Mesendoderm (in vitro differentiated cells): ENCODE measurements around the gene ANO9.
A peak's percentile ranks its signal among the peaks of the same experiment; 100 is the strongest.

ENCODE experiments used
- DNase-seq: peaks from one replicate; pipeline ENCODE4 v3.0.0; 2013
- H2AK5ac ChIP-seq: 2 replicates; pipeline ENCODE4 v1.6.1; 2013; ENCODE audit warnings: low read length, inconsistent platforms
- H2BK120ac ChIP-seq: 2 replicates; pipeline ENCODE4 v1.6.1; 2013; ENCODE audit warnings: low read depth, mild to moderate bottlenecking, low read length, moderate library complexity, mixed read lengths
- H2BK15ac ChIP-seq: replicated peaks from 2 replicates; pipeline ENCODE4 v1.6.1; 2013; ENCODE audit warnings: low read depth, mild to moderate bottlenecking, moderate library complexity
- H2BK5ac ChIP-seq: 2 replicates; pipeline ENCODE4 v1.6.1; 2013; ENCODE audit warnings: low read length, inconsistent platforms
- H3K18ac ChIP-seq: 2 replicates; pipeline ENCODE4 v1.6.1; 2013; ENCODE audit warnings: mild to moderate bottlenecking, low read length, mixed read lengths
- H3K23ac ChIP-seq: one replicate; pipeline ENCODE4 v1.6.1; 2013; ENCODE audit warnings: low read length
- H3K27ac ChIP-seq: 2 replicates; pipeline ENCODE4 v1.5.1; 2013; ENCODE audit warnings: low read depth, mild to moderate bottlenecking, inconsistent platforms, low read length, moderate library complexity
- H3K27me3 ChIP-seq: 2 replicates; pipeline ENCODE4 v1.6.1; 2013; ENCODE audit warnings: low read length, control low read depth, mild to moderate bottlenecking, inconsistent platforms; ENCODE audit not compliant: insufficient read depth, poor library complexity
- H3K36me3 ChIP-seq: 2 replicates; pipeline ENCODE4 v1.6.1; 2013; ENCODE audit warnings: low read length, inconsistent platforms; ENCODE audit not compliant: control insufficient read depth, insufficient read depth
- H3K4ac ChIP-seq: one replicate; pipeline ENCODE4 v1.6.1; 2013; ENCODE audit warnings: low read depth, mild to moderate bottlenecking, low read length, moderate library complexity
- H3K4me1 ChIP-seq: 2 replicates; pipeline ENCODE4 v1.6.1; 2013; ENCODE audit warnings: low read depth, low read length, inconsistent platforms; ENCODE audit not compliant: control insufficient read depth
- H3K4me2 ChIP-seq: 2 replicates; pipeline ENCODE4 v1.6.1; 2013; ENCODE audit warnings: low read length
- H3K4me3 ChIP-seq: 2 replicates; pipeline ENCODE4 v1.5.1; 2013; ENCODE audit warnings: mild to moderate bottlenecking, low read length
- H3K56ac ChIP-seq: one replicate; pipeline ENCODE4 v1.6.1; 2013; ENCODE audit warnings: low read length
- H3K79me1 ChIP-seq: 2 replicates; pipeline ENCODE4 v1.6.1; 2013; ENCODE audit warnings: low read length, inconsistent platforms
- H3K79me2 ChIP-seq: 2 replicates; pipeline ENCODE4 v1.6.1; 2013; ENCODE audit warnings: mild to moderate bottlenecking, low read length; ENCODE audit not compliant: control insufficient read depth, insufficient read depth
- H3K9ac ChIP-seq: 2 replicates; pipeline ENCODE4 v1.6.1; 2013; ENCODE audit warnings: low read length, inconsistent platforms
- H4K5ac ChIP-seq: one replicate; pipeline ENCODE4 v1.6.1; 2013; ENCODE audit warnings: low read length
- H4K8ac ChIP-seq: one replicate; pipeline ENCODE4 v1.6.1; 2013; ENCODE audit warnings: low read depth, mild to moderate bottlenecking, control low read depth, low read length, moderate library complexity
- WGBS: extraction: QIAGEN DNeasy Blood & Tissue Kit; methylation state at CpG from one replicate; pipeline ENCODE4 v1.1.7; 2013; ENCODE audit warnings: low lambda C conversion rate, missing lambda C conversion rate; ENCODE audit not compliant: insufficient coverage; ENCODE audit errors: extremely low coverage; 5-methylcytosine and 5-hydroxymethylcytosine counted together

ANO9 gene

GRCh38 chr11:449889-450808 lies 8.3 kb upstream of the ANO9 start, which contains the start of gene PTDSS2:
Gene PTDSS2 (plus strand): TSS chr11:450279. CDS start chr11:450456, 177 bp downstream.
- H2BK5ac ChIP-seq: no peak within 1 kb of the TSS
- H2BK120ac ChIP-seq: no peak within 1 kb of the TSS
- peaks cover 1% of the 10 kb centered on the region for H3K36me3 ChIP-seq
- H3K23ac ChIP-seq: peak within 1 kb of the TSS; percentile 74
- no CpG with 5 or more reads among the region's 108 CpGs for WGBS
- H3K56ac ChIP-seq: peak within 1 kb of the TSS; percentile 94
- H3K4me3 ChIP-seq: peak within 1 kb of the TSS; percentile 67
- H3K4me2 ChIP-seq: peak within 1 kb of the TSS; percentile 76
- no peak within 1 kb of the TSS for H4K5ac ChIP-seq
- peak within 1 kb of the TSS; percentile 57 for H3K4ac ChIP-seq
- no peaks in the 10 kb centered on the region for H3K4me1 ChIP-seq
- H3K79me1 ChIP-seq: peaks cover 22% of the 10 kb centered on the region
- peak; percentile 99 for DNase-seq
- peak within 1 kb of the TSS; percentile 68 for H3K27ac ChIP-seq
- peak within 1 kb of the TSS; percentile 89 for H3K9ac ChIP-seq
- H3K79me2 ChIP-seq: peaks cover 36% of the 10 kb centered on the region
- peak within 1 kb of the TSS; percentile 51 for H3K18ac ChIP-seq
- no peak within 1 kb of the TSS for H2BK15ac ChIP-seq
- H3K27me3 ChIP-seq: no peaks in the 10 kb centered on the region
- H2AK5ac ChIP-seq: peak within 1 kb of the TSS; percentile 92
- H4K8ac ChIP-seq: no peak within 1 kb of the TSS

GRCh38 chr11:447923-448731 lies 6.3 kb upstream of the ANO9 start:
- Histone ChIP-seq H3K79me2 (peaks cover 19% of the 10 kb centered on the region), H3K27me3 (no peaks in the 10 kb centered on the region), H3K36me3 (peaks cover 1% of the 10 kb centered on the region), H4K5ac (no peak overlapping the region), H3K4me2 (peak overlapping the region; percentile 48), H3K4me3 (peak overlapping the region; percentile 65), H2BK120ac (no peak overlapping the region), H2BK15ac (no peak overlapping the region), H3K27ac (peak overlapping the region; percentile 8), H4K8ac (no peak overlapping the region), H3K79me1 (peaks cover 12% of the 10 kb centered on the region), H2AK5ac (no peak overlapping the region), H3K4me1 (no peaks in the 10 kb centered on the region), H3K18ac (no peak overlapping the region), H3K9ac (peak overlapping the region; percentile 83), H3K23ac (no peak overlapping the region), H3K4ac (peak overlapping the region; percentile 65), H3K56ac (peak overlapping the region; percentile 85), H2BK5ac (peak overlapping the region; percentile 54)
- no CpG with 5 or more reads among the region's 55 CpGs for WGBS
- peak; percentile 94 for DNase-seq

GRCh38 chr11:446891-447290 lies 5.1 kb upstream of the ANO9 start:
- Histone ChIP-seq H3K79me2 (peaks cover 9% of the 10 kb centered on the region), H2BK5ac (no peak overlapping the region), H3K56ac (no peak overlapping the region), H2AK5ac (no peak overlapping the region), H3K4me1 (no peaks in the 10 kb centered on the region), H3K27me3 (no peaks in the 10 kb centered on the region), H3K36me3 (no peaks in the 10 kb centered on the region), H3K9ac (no peak overlapping the region), H4K5ac (no peak overlapping the region), H4K8ac (no peak overlapping the region), H3K23ac (no peak overlapping the region), H3K18ac (no peak overlapping the region), H2BK120ac (no peak overlapping the region), H3K79me1 (peaks cover 6% of the 10 kb centered on the region), H3K27ac (no peak overlapping the region), H3K4ac (no peak overlapping the region), H2BK15ac (no peak overlapping the region), H3K4me3 (no peak overlapping the region), H3K4me2 (no peak overlapping the region)
- WGBS: no CpG with 5 or more reads among the region's 7 CpGs
- no peak for DNase-seq

- Histone ChIP-seq H2BK15ac (no peak overlapping the region), H3K4ac (no peak overlapping the region), H3K9ac (no peak overlapping the region), H3K27ac (no peak overlapping the region), H3K4me2 (no peak overlapping the region), H3K79me1 (peaks cover 4% of the 10 kb centered on the region), H2BK5ac (no peak overlapping the region), H2AK5ac (no peak overlapping the region), H3K4me3 (no peak overlapping the region), H3K23ac (no peak overlapping the region), H3K4me1 (no peaks in the 10 kb centered on the region), H3K27me3 (no peaks in the 10 kb centered on the region), H3K18ac (no peak overlapping the region), H4K5ac (no peak overlapping the region), H2BK120ac (no peak overlapping the region), H3K36me3 (no peaks in the 10 kb centered on the region), H4K8ac (no peak overlapping the region), H3K79me2 (peaks cover under 1% of the 10 kb centered on the region), H3K56ac (no peak overlapping the region)
- WGBS: no CpG with 5 or more reads among the region's 20 CpGs
- DNase-seq: no peak
Observed at GRCh38 chr11:445765-446588, 4.2 kb upstream of the ANO9 start.

- H3K56ac ChIP-seq: no peak overlapping the region
- no peak overlapping the region for H3K27ac ChIP-seq
- no peaks in the 10 kb centered on the region for H3K27me3 ChIP-seq
- no peak overlapping the region for H2AK5ac ChIP-seq
- no peak overlapping the region for H3K18ac ChIP-seq
- no peak overlapping the region for H3K23ac ChIP-seq
- no peak overlapping the region for H3K9ac ChIP-seq
- no peaks in the 10 kb centered on the region for H3K4me1 ChIP-seq
- H3K4me2 ChIP-seq: no peak overlapping the region
- no peak overlapping the region for H4K8ac ChIP-seq
- peaks cover 2% of the 10 kb centered on the region for H3K79me1 ChIP-seq
- H3K4me3 ChIP-seq: no peak overlapping the region
- no peak overlapping the region for H2BK120ac ChIP-seq
- WGBS: no CpG with 5 or more reads among the region's 12 CpGs
- no peak overlapping the region for H2BK15ac ChIP-seq
- H3K36me3 ChIP-seq: no peaks in the 10 kb centered on the region
- H3K79me2 ChIP-seq: no peaks in the 10 kb centered on the region
- no peak overlapping the region for H4K5ac ChIP-seq
- DNase-seq: no peak
- H2BK5ac ChIP-seq: no peak overlapping the region
- H3K4ac ChIP-seq: no peak overlapping the region
Observed at GRCh38 chr11:444396-445144, 2.8 kb upstream of the ANO9 start.
